ENCODE results near the gene RAB3B. TPM values are rescaled to one million over a fixed set of nuclear protein-coding genes. Genes with fewer than 3 reads are reported as not detected.
"Not testable (repeated sequence)": the region's sequence is repeated elsewhere in the genome, so short reads cannot be mapped to it uniquely, and the experiment has no call there.

The RAB3B gene
- polyA plus RNA-seq, 6 donors from 2014 or later, result not detected

GRCh38 chr1:51978099-51978498 is 12.4 kb downstream of the RAB3B start:
- ATAC-seq (ENCODE audit: low read depth in 2 of 2) (no peak), DNase-seq (no peak)
- H3K4me1 Mint-ChIP-seq, result no peaks in the 10 kb centered on the region
- no peaks in the 10 kb centered on the region for H3K9me3 Mint-ChIP-seq
- H3K27me3 Mint-ChIP-seq, result peaks cover 0 to 7% (median 7%) of the 10 kb centered on the region in 3 donors
- no peaks in the 10 kb centered on the region for H3K36me3 Mint-ChIP-seq
- peak overlapping the region in 1 of 6 donors; percentile 21 for H3K27ac Mint-ChIP-seq
- no peak overlapping the region for H3K4me3 Mint-ChIP-seq

DNA sequence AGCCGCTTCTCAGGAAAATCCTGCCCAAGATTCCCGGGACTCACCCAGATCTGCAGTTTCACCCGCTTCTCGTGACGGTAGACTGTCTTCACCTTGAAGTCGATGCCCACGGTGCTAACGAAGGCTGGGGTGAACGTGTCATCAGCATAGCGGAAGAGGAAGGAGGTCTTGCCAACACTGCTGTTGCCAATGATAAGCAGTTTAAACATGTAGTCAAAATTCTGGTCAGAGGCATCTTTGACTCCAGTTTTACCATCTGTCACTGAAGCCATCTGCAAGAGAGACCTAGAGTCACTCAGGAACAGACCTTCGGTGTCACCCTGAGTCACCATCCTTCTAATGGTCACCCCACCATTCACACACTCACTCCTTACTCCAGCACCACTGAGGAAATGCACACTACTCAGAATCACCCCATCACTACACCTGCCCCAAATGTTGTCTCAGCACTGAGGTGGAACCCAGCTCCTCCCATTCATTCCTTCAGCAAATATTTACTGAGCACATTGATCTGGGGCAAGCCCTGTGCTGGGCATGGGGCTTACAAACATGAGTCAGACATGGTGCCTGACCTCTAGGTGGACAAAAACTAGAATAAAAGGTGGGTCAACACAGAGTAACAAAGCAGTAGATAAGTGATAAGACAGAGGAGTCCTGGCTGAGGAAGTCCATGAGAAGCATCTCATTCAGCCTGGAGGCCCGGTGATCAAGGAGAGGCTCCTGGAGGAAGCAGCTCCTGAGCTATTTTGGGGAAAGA is 13.5 kb downstream of the RAB3B start:
- Mint-ChIP-seq H3K27ac (peak overlapping the region in 1 of 6 donors; percentile 0), H3K36me3 (no peaks in the 10 kb centered on the region), H3K4me3 (no peak overlapping the region), H3K9me3 (no peaks in the 10 kb centered on the region), H3K27me3 (peaks cover 0 to 7% (median 7%) of the 10 kb centered on the region in 3 donors), H3K4me1 (peaks cover 0 to 4% (median 0%) of the 10 kb centered on the region in 3 donors)
- ATAC-seq (ENCODE audit: low read depth in 2 of 2) (no peak), DNase-seq (no peak)

GRCh38 chr1:51973587-51974474 is 16.7 kb downstream of the RAB3B start:
- Mint-ChIP-seq H3K9me3 (no peaks in the 10 kb centered on the region), H3K36me3 (no peaks in the 10 kb centered on the region), H3K4me3 (no peak overlapping the region), H3K4me1 (peaks cover 0 to 4% (median 0%) of the 10 kb centered on the region in 3 donors), H3K27me3 (peaks cover 6 to 14% (median 8%) of the 10 kb centered on the region in 3 donors), H3K27ac (no peak overlapping the region)
- ATAC-seq (ENCODE audit: low read depth in 2 of 2), result no peak
- no peak for DNase-seq

DNA sequence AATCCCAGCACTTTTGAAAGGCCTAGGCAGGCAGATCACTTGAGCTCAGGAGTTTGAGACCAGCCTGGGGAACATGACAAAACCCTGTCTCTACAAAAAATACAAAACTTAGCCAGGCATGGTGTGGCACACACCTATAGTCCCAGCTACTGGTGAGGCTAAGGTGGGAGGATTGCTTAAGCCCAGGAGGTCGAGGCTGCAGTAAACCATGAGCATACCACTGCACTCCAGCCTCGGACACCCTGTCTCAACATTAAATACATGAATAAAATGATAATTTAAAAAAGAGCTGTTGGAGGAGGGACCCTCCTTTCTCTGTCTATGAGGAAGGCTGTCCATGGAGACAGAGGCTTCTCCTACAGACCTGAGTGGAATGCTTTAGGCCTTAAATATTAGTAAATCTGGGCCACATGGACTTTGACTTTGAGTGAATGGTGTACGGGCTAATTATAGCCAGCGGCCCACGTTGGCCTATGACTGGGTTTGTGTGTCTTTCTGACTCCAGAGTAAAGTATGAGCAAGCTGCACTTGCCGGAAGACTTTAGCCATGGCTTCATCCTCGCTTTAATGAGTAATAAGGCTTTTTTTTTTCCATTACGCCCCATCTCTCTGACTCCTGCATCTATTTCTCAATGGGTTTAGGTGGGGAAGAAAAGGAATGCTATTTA is 21.3 kb downstream of the RAB3B start:
- no peaks in the 10 kb centered on the region for H3K9me3 Mint-ChIP-seq
- H3K27ac Mint-ChIP-seq, result no peak overlapping the region
- H3K27me3 Mint-ChIP-seq, result peaks cover 4 to 8% (median 7%) of the 10 kb centered on the region in 3 donors
- DNase-seq (no peak), ATAC-seq (ENCODE audit: low read depth in 2 of 2) (no peak)
- H3K4me1 Mint-ChIP-seq, result peaks cover 0 to 4% (median 0%) of the 10 kb centered on the region in 3 donors
- H3K4me3 Mint-ChIP-seq, result no peak overlapping the region
- H3K36me3 Mint-ChIP-seq, result no peaks in the 10 kb centered on the region

DNA sequence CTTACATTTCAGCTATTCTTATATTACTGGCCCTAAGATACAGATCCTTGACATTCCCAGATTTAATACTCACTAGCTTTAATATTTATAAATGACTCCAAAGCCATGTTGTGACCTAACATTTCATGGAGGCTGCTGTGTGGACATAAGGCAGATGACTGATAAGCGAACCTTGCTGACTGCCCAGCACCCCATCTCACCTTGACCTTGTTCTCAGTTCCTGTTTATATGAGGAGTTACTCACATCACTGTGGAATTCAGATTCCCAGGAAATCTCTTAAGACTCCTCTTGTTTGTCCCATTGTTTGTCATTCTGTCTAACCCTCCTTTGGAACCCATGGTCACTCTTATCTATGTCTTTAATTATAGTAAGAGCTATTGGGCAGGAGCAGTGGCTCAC is 21.9 kb downstream of the RAB3B start:
- Mint-ChIP-seq H3K27ac (peak overlapping the region in 1 of 6 donors; percentile 28), H3K27me3 (peaks cover 4 to 8% (median 7%) of the 10 kb centered on the region in 3 donors), H3K9me3 (no peaks in the 10 kb centered on the region), H3K36me3 (no peaks in the 10 kb centered on the region), H3K4me1 (peaks cover 0 to 4% (median 0%) of the 10 kb centered on the region in 3 donors), H3K4me3 (no peak overlapping the region)
- DNase-seq (no peak), ATAC-seq (ENCODE audit: low read depth in 2 of 2) (no peak)

DNA sequence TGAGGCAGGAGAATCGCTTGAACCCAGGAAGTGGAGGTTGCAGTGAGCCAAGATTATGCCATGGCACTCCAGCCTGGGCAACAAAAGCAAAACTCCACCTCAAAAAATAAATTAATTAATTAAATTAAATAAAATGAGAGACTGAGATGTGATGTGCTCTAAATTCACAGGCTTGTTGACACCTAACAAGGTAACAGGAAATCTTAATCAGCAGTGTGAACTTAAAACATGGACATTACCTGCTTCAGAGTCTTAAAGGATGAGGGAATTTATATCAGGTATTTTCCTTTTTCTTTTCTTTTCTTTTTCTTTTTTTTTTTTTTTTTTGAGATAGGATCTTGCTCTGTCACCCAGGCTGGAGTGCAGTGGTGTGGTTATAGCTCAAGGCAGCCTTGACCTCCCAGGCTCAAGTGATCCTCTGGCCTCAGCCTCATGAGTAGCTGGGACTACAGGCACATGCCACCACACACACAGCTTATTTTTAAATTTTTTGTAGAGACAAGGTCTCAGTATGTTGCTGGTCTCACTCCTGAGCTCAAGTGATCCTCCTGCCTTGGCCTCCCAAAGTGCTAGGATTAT is 23.2 kb downstream of the RAB3B start:
- H3K9me3 Mint-ChIP-seq; DNase-seq; H3K4me3 Mint-ChIP-seq; H3K4me1 Mint-ChIP-seq; H3K27me3 Mint-ChIP-seq; H3K36me3 Mint-ChIP-seq; H3K27ac Mint-ChIP-seq; ATAC-seq (ENCODE audit: low read depth in 2 of 2): not testable (repeated sequence)

- H3K36me3 Mint-ChIP-seq, result no peaks in the 10 kb centered on the region
These were observed 23.9 kb downstream of the RAB3B start for GRCh38 chr1:51966559-51966958.

DNA sequence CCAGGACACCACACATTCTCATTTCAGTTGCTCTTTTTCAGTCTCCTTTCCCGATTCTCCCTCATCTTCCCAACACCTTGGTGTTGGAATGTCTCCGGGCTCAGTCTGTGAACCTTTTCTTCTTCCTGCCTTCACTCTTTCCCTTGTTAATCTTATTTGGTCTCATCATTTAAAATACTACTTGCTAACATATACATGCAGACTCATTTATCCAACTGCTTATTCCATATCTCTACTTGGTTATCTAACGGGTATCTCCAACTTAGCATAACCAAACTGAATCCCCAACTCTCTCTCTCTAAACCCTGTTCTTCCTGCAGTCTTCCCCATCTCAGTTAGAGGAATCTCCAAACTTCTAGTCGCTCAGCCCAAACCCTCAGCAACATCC is 26.2 kb downstream of the RAB3B start:
- Mint-ChIP-seq H3K27ac (no peak overlapping the region), H3K4me1 (no peaks in the 10 kb centered on the region), H3K36me3 (no peaks in the 10 kb centered on the region), H3K9me3 (peaks cover 0 to 2% (median 0%) of the 10 kb centered on the region in 7 donors), H3K4me3 (no peak overlapping the region), H3K27me3 (peaks cover 7 to 16% (median 7%) of the 10 kb centered on the region in 3 donors)
- DNase-seq, result no peak
- no peak for ATAC-seq (ENCODE audit: low read depth in 2 of 2)

More at GRCh38 chr1:51966559-51966958, 23.9 kb downstream of the RAB3B start:
- no peak overlapping the region for H3K4me3 Mint-ChIP-seq
- DNase-seq (no peak), ATAC-seq (ENCODE audit: low read depth in 2 of 2) (no peak)
- H3K9me3 Mint-ChIP-seq, result no peaks in the 10 kb centered on the region
- H3K27me3 Mint-ChIP-seq, result peaks cover 4 to 8% (median 7%) of the 10 kb centered on the region in 3 donors
- no peak overlapping the region for H3K27ac Mint-ChIP-seq
- H3K4me1 Mint-ChIP-seq, result no peaks in the 10 kb centered on the region

DNA sequence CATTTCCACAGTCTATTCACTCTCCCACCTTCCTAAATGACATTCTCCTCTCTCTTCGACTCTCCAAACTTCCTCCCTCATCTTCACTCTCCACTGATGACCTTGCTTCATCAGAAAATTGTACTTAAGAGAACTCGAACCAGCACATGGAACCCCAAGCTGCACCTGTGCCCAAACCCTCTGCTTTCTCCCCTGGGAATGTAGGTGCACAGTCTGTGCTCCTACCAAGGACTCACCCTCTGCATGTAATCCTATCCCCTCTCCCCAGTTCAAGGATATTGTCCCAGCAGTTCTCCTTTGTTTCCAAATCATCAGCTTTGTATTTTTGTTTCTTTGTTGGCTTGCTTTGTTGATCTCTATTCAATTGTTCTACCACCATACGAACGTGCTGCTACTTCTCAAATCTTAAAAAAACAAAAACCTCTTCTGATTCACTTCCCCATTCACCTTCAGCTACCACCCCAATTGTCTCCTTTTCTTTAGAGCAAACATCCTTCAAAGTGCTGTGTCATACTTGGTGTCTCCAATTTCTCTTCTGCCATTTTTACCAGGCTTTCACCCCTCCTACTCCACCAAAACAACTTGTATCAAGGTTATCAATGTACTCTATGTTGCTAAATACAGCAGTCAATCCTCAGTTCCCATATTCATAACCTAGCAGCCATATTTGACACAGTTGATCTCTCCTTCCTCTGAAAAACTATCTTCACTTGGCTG is 26.8 kb downstream of the RAB3B start:
- Mint-ChIP-seq H3K27ac (no peak overlapping the region), H3K4me3 (no peak overlapping the region), H3K9me3 (peaks cover 0 to 3% (median 0%) of the 10 kb centered on the region in 7 donors), H3K27me3 (peaks cover 7 to 16% (median 10%) of the 10 kb centered on the region in 3 donors), H3K4me1 (no peaks in the 10 kb centered on the region), H3K36me3 (no peaks in the 10 kb centered on the region)
- peak; percentile 70 to 83 for ATAC-seq (ENCODE audit: low read depth in 2 of 2)
- DNase-seq, result peak; percentile 2

DNA sequence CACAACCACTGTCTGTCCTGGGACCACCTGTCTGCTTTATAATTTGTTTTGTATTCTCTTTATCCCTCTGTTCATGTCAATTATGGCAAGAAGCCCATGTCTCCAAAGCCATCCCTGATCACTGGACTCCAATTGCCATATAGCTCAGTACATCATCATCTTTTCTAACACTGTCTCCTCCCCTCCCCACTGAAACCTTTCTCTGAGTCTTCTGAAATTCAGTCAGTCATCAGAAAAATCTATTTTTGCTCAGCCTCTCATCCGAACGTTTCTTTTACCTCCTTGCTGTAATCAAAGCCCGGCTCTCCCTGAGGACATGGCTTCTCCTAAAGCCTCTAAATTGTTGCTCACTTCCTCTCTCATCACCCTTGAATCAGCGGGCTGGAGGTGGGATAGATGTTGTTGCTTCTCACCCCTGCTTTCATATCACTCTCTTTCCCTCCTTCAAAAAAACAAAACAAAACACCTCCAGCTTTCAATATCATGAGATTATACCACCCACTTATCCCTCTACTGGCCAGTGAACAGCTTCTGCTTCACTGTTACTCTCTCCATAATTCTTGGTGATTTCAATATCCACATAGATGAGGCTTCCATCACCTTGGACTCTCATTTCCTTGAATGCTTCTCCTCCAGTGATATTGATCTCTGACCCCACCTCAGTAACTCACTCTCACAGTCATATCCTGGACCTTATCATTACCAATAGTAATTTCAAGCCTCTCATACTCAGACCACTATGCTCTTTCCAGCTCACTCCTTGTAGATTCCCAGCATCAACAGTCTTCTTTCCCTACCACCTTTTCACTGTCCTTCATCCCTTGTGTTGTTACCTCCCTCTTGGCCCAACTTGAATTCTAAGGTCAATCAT is 27.8 kb downstream of the RAB3B start:
- H3K4me1 Mint-ChIP-seq, result no peaks in the 10 kb centered on the region
- DNase-seq (no peak), ATAC-seq (ENCODE audit: low read depth in 2 of 2) (no peak)
- peaks cover 7 to 13% (median 10%) of the 10 kb centered on the region in 3 donors for H3K27me3 Mint-ChIP-seq
- H3K9me3 Mint-ChIP-seq, result peaks cover 0 to 3% (median 0%) of the 10 kb centered on the region in 7 donors
- H3K27ac Mint-ChIP-seq, result no peak overlapping the region
- H3K36me3 Mint-ChIP-seq, result no peaks in the 10 kb centered on the region
- no peak overlapping the region for H3K4me3 Mint-ChIP-seq

DNA sequence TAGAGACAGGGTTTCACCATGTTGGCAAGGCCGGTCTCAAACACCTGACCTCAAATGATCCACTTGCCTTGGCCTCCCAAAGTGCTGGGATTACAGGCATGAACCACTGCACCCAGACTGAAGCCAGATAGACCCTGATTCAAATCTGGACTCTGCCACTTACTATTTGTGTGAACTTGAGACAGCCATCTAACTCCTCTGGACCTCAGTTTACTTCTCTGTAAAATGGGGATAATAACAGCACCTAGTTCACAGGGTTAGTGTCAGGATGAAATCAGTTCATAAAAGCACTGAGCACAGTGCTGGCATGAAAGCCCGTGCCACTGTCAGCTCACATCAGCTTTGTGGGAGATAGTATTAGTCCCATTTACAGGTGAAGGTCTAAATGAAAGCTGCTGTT is 28.5 kb downstream of the RAB3B start:
- no peak overlapping the region for H3K4me3 Mint-ChIP-seq
- H3K4me1 Mint-ChIP-seq, result no peaks in the 10 kb centered on the region
- peaks cover 7 to 13% (median 10%) of the 10 kb centered on the region in 3 donors for H3K27me3 Mint-ChIP-seq
- ATAC-seq (ENCODE audit: low read depth in 2 of 2), result no peak
- no peak for DNase-seq
- peaks cover 0 to 3% (median 0%) of the 10 kb centered on the region in 7 donors for H3K9me3 Mint-ChIP-seq
- no peaks in the 10 kb centered on the region for H3K36me3 Mint-ChIP-seq
- H3K27ac Mint-ChIP-seq, result no peak overlapping the region

- H3K36me3 Mint-ChIP-seq, result no peaks in the 10 kb centered on the region
- peaks cover 0 to 3% (median 0%) of the 10 kb centered on the region in 7 donors for H3K9me3 Mint-ChIP-seq
- H3K4me3 Mint-ChIP-seq, result peak overlapping the region in 1 of 8 donors; percentile 31
- ATAC-seq (ENCODE audit: low read depth in 2 of 2) (no peak), DNase-seq (no peak)
- H3K4me1 Mint-ChIP-seq, result peaks cover 0 to 4% (median 0%) of the 10 kb centered on the region in 3 donors
- peaks cover 7 to 13% (median 10%) of the 10 kb centered on the region in 3 donors for H3K27me3 Mint-ChIP-seq
- H3K27ac Mint-ChIP-seq, result no peak overlapping the region
These were observed 29.3 kb downstream of the RAB3B start for GRCh38 chr1:51961231-51961630.

Measured in naive B cell (primary cell).